Stomach (tissue), 4 donors: ENCODE results near the gene FCHSD2.

Source experiments
- POLR2AphosphoS5 ChIP-seq, 3 donors: sonication (generic); formaldehyde crosslinking; IDR thresholded peaks; one replicate each; pipeline ENCODE4 v1.6.1; 2016; ENCODE audit warnings: antibody characterized with exemption in 3 of 3
- TF ChIP-seq, protein P1 (sequence below), 7 experiments: fragments of 450-650 bp in 4 of 7; fragments of 200-600 bp in 3 of 7; sonication (generic) in 3 of 7; IDR thresholded peaks; one replicate each; pipeline ENCODE4 v1.5.1; 2016 to 2019; ENCODE audit warnings: antibody characterized with exemption in 7 of 7, control low read depth in 2 of 7, mild to moderate bottlenecking in 1 of 7

DNA sequence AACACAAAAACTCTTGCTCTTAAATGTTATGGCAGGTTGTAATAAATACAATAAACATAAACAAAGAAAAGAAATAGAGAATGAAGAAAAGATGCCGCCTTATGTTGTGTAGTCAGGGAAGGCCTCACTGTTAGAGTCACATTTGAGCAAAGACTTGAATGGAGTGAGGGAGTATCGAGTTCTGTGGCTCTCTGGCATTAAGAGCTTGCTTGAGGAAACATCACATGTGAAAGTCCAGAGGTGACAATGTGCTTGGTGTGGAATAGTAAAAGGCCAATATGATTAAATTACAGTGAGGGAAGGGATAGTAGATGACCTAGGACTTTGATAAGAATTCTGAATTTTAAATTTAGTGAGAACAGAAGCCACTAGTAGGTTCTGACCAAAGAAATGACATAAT is 188.5 kb downstream of the FCHSD2 start:
- no peak for TF ChIP-seq POLR2AphosphoS5 (IDR thresholded peaks at IDR 0.05)
- TF ChIP-seq, protein P1, sequence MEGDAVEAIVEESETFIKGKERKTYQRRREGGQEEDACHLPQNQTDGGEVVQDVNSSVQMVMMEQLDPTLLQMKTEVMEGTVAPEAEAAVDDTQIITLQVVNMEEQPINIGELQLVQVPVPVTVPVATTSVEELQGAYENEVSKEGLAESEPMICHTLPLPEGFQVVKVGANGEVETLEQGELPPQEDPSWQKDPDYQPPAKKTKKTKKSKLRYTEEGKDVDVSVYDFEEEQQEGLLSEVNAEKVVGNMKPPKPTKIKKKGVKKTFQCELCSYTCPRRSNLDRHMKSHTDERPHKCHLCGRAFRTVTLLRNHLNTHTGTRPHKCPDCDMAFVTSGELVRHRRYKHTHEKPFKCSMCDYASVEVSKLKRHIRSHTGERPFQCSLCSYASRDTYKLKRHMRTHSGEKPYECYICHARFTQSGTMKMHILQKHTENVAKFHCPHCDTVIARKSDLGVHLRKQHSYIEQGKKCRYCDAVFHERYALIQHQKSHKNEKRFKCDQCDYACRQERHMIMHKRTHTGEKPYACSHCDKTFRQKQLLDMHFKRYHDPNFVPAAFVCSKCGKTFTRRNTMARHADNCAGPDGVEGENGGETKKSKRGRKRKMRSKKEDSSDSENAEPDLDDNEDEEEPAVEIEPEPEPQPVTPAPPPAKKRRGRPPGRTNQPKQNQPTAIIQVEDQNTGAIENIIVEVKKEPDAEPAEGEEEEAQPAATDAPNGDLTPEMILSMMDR (IDR thresholded peaks at IDR 0.05), result no peak
